CD14-positive monocyte (primary cell): ENCODE data around the gene GALNT14. TPM values are rescaled to one million over a fixed set of nuclear protein-coding genes. Genes with fewer than 3 reads are reported as not detected.

Experiments
- DNase-seq, 3 donors: peaks; one replicate each; pipeline ENCODE4 v3.0.0-alpha.2; 2011 to 2022
- H2AFZ ChIP-seq: 2 replicates; pipeline ENCODE4 v1.6.0; 2012; ENCODE audit warnings: mild to moderate bottlenecking, low read depth, low read length, inconsistent platforms; ENCODE audit not compliant: insufficient read depth, poor library complexity, severe bottlenecking
- H3K27ac ChIP-seq, 2 donors: 1 replicate in 1 of 2; 2 replicates in 1 of 2; pipeline ENCODE4 v1.5.1; 2012 to 2013; ENCODE audit warnings: low read length in 2 of 2, control low read depth in 1 of 2, inconsistent platforms in 1 of 2, low read depth in 1 of 2, mild to moderate bottlenecking in 1 of 2
- H3K27me3 ChIP-seq, 2 donors: one replicate each; pipeline versions ENCODE4 v1.6.0 to v1.6.1; 2011 to 2013; ENCODE audit warnings: low read length in 2 of 2; ENCODE audit not compliant: control insufficient read depth in 2 of 2, insufficient read depth in 2 of 2
- H3K36me3 ChIP-seq, 2 donors: replicated peaks in 1 of 2; 1 replicate in 1 of 2; 2 replicates in 1 of 2; pipeline versions ENCODE4 v1.5.1 to v1.6.1; 2012 to 2013; ENCODE audit warnings: low read length in 2 of 2, control low read depth in 1 of 2, inconsistent platforms in 1 of 2, mild to moderate bottlenecking in 1 of 2; ENCODE audit not compliant: insufficient read depth in 2 of 2, control insufficient read depth in 1 of 2
- H3K4me1 ChIP-seq, 2 donors: 1 replicate in 1 of 2; 2 replicates in 1 of 2; pipeline versions ENCODE4 v1.5.1 to v1.6.1; 2012 to 2013; ENCODE audit warnings: low read length in 2 of 2, control low read depth in 1 of 2, inconsistent platforms in 1 of 2, mild to moderate bottlenecking in 1 of 2, moderate library complexity in 1 of 2; ENCODE audit not compliant: insufficient read depth in 2 of 2, control insufficient read depth in 1 of 2
- H3K4me2 ChIP-seq: replicated peaks from 2 replicates; pipeline ENCODE3; 2012; ENCODE audit warnings: low read length, moderate library complexity, mild to moderate bottlenecking; ENCODE audit not compliant: poor library complexity, severe bottlenecking; ENCODE audit errors: extremely low read depth
- H3K4me3 ChIP-seq, 3 experiments: fragments of 200-600 bp in 1 of 3; sonication (generic) in 1 of 3; replicated peaks in 1 of 3; 1 replicate in 2 of 3; 2 replicates in 1 of 3; pipeline ENCODE4 v1.5.1; 2011 to 2013; ENCODE audit warnings: low read length in 3 of 3, mild to moderate bottlenecking in 3 of 3, control low read depth in 2 of 3, low read depth in 2 of 3, inconsistent platforms in 1 of 3, moderate library complexity in 1 of 3
- H3K79me2 ChIP-seq: 2 replicates; pipeline ENCODE4 v1.6.0; 2012; ENCODE audit warnings: mild to moderate bottlenecking, control low read depth, inconsistent platforms, low read length, moderate library complexity; ENCODE audit not compliant: insufficient read depth
- H3K9ac ChIP-seq: 2 replicates; pipeline ENCODE4 v1.6.0; 2017; ENCODE audit warnings: low read length, mild to moderate bottlenecking; ENCODE audit not compliant: insufficient read depth, poor library complexity, severe bottlenecking
- H3K9me3 ChIP-seq, 2 donors: replicated peaks in 1 of 2; 1 replicate in 1 of 2; 2 replicates in 1 of 2; pipeline versions ENCODE4 v1.5.1 to v1.6.1; 2012 to 2013; ENCODE audit warnings: low read length in 2 of 2, control low read depth in 1 of 2; ENCODE audit not compliant: control insufficient read depth in 1 of 2, insufficient read depth in 1 of 2
- H4K20me1 ChIP-seq: 2 replicates; pipeline ENCODE4 v1.6.0; 2012; ENCODE audit warnings: mild to moderate bottlenecking, low read length, control low read depth, moderate library complexity; ENCODE audit not compliant: insufficient read depth
- H3K27ac Mint-ChIP-seq, 7 donors: one replicate each; pipeline ENCODE4 v1.8.0; 2020; ENCODE audit warnings: mild to moderate bottlenecking in 7 of 7, mixed read lengths in 7 of 7, moderate library complexity in 6 of 7, inconsistent platforms in 2 of 7
- H3K27me3 Mint-ChIP-seq, 3 donors: one replicate each; pipeline ENCODE4 v1.8.0; 2021 to 2022; ENCODE audit warnings: low read depth in 3 of 3, mild to moderate bottlenecking in 3 of 3, mixed read lengths in 3 of 3, moderate library complexity in 3 of 3, inconsistent platforms in 1 of 3
- H3K36me3 Mint-ChIP-seq, 2 donors: one replicate each; pipeline ENCODE4 v1.8.0; 2020; ENCODE audit warnings: mixed read lengths in 2 of 2, inconsistent platforms in 1 of 2, mild to moderate bottlenecking in 1 of 2
- H3K4me1 Mint-ChIP-seq: one replicate; pipeline ENCODE4 v1.8.0; 2020; ENCODE audit warnings: mild to moderate bottlenecking, mixed read lengths
- H3K4me3 Mint-ChIP-seq, 2 donors: one replicate each; pipeline ENCODE4 v1.8.0; 2020; ENCODE audit warnings: mild to moderate bottlenecking in 2 of 2, mixed read lengths in 2 of 2, moderate library complexity in 1 of 2
- H3K9me3 Mint-ChIP-seq, 7 donors: one replicate each; pipeline ENCODE4 v1.8.0; 2020 to 2022; ENCODE audit warnings: mixed read lengths in 7 of 7, mild to moderate bottlenecking in 6 of 7, moderate library complexity in 6 of 7, inconsistent platforms in 2 of 7
- CTCF ChIP-seq: fragments of 200-600 bp; IDR thresholded peaks from one replicate; pipeline ENCODE4 v1.8.0; 2022; ENCODE audit warnings: antibody characterized with exemption, mild to moderate bottlenecking
- WGBS: methylation state at CpG from one replicate; pipeline ENCODE4 v1.1.5; 2013; ENCODE audit warnings: missing lambda C conversion rate; ENCODE audit not compliant: insufficient coverage; 5-methylcytosine and 5-hydroxymethylcytosine counted together
- intact Hi-C, 2 donors: fragments of 100-400 bp; cut with micrococcal nuclease; formaldehyde crosslinking; loops; one replicate each; pipeline versions ENCODE4 v1.15.0 to v1.15.1; 2023
- polyA plus RNA-seq, 3 donors: library from polyadenylated mRNA; depleted of rRNA in 1 of 3; unstranded in 2 of 3; stranded (reverse) in 1 of 3; fragments of 300-500 nt in 2 of 3; fragments of >200 nt in 1 of 3; fragmentation: Illumina TruSeq in 2 of 3; gene quantifications; 1 replicate in 2 of 3; 2 replicates in 1 of 3; pipeline ENCODE4 v1.2.3, GENCODE V29; 2012 to 2021

GALNT14 gene
- polyA plus RNA-seq, 3 donors: 0.33 TPM; not detected in 2

GRCh38 chr2:31131871-31132270 is 6.4 kb downstream of the GALNT14 start:
- Mint-ChIP-seq H3K9me3 (peaks cover 0 to 4% (median 0%) of the 10 kb centered on the region in 7 donors), H3K27me3 (peaks cover 4 to 14% (median 11%) of the 10 kb centered on the region in 3 donors), H3K36me3 (peaks cover 0 to 2% of the 10 kb centered on the region in 2 donors), H3K4me1 (peaks cover 5% of the 10 kb centered on the region), H3K4me3 (no peak overlapping the region), H3K27ac (no peak overlapping the region)
- TF ChIP-seq CTCF: no peak
- H3K4me2 ChIP-seq: no peak overlapping the region
- intact Hi-C loops: no loop called here
- H3K36me3 ChIP-seq: no peaks in the 10 kb centered on the region
- no peak overlapping the region for H3K9ac ChIP-seq
- peaks cover 5 to 7% of the 10 kb centered on the region in 2 donors for H3K27me3 ChIP-seq
- H3K9me3 ChIP-seq: peaks cover 0 to 7% of the 10 kb centered on the region in 2 donors
- no peak for DNase-seq
- H2AFZ ChIP-seq: no peak overlapping the region
- H3K4me1 ChIP-seq: peaks cover 1% of the 10 kb centered on the region in 2 donors
- no peaks in the 10 kb centered on the region for H4K20me1 ChIP-seq
- H3K27ac ChIP-seq: no peak overlapping the region
- no CpG with 5 or more reads among the region's 4 CpGs for WGBS
- no peak overlapping the region for H3K4me3 ChIP-seq
- H3K79me2 ChIP-seq: no peaks in the 10 kb centered on the region

- Histone ChIP-seq H2AFZ (no peak overlapping the region), H4K20me1 (no peaks in the 10 kb centered on the region), H3K79me2 (no peaks in the 10 kb centered on the region), H3K27ac (no peak overlapping the region), H3K9ac (no peak overlapping the region), H3K4me2 (no peak overlapping the region), H3K36me3 (no peaks in the 10 kb centered on the region), H3K4me3 (no peak overlapping the region), H3K4me1 (no peaks in the 10 kb centered on the region), H3K27me3 (no peaks in the 10 kb centered on the region), H3K9me3 (no peaks in the 10 kb centered on the region)
- intact Hi-C loops: no loop called here
- no peak for TF ChIP-seq CTCF
- Mint-ChIP-seq H3K9me3 (no peaks in the 10 kb centered on the region), H3K4me3 (no peak overlapping the region), H3K36me3 (no peaks in the 10 kb centered on the region), H3K27me3 (peaks cover 0 to 2% (median 2%) of the 10 kb centered on the region in 3 donors), H3K4me1 (no peaks in the 10 kb centered on the region), H3K27ac (no peak overlapping the region)
- WGBS: 100% methylated on average over 6 of the region's 6 CpGs
- DNase-seq: no peak
Measured at GRCh38 chr2:31129375-31130171, 8.7 kb downstream of the GALNT14 start.
